ENCODE results near the gene TBC1D19.

DNA sequence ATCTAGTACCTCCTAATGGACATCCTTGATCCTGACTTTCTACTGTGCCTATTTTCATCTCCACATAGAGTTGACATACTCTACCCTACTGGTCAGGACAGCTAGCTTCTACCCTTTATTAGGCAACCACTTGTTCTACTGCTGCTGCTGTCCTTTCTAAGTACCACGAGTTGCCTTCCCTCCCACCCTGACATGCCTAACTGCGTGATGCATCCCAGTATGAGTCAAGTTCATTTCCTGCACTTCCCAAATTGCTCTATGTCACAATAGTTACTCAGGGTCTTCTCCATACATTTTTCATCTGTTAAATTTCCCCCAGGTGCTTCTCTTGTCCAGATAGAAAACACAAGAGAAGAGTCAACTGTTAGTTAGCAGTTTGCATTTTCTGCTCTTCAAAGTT, 133.4 kb downstream of the TBC1D19 start:
- TF ChIP-seq, protein P1, sequence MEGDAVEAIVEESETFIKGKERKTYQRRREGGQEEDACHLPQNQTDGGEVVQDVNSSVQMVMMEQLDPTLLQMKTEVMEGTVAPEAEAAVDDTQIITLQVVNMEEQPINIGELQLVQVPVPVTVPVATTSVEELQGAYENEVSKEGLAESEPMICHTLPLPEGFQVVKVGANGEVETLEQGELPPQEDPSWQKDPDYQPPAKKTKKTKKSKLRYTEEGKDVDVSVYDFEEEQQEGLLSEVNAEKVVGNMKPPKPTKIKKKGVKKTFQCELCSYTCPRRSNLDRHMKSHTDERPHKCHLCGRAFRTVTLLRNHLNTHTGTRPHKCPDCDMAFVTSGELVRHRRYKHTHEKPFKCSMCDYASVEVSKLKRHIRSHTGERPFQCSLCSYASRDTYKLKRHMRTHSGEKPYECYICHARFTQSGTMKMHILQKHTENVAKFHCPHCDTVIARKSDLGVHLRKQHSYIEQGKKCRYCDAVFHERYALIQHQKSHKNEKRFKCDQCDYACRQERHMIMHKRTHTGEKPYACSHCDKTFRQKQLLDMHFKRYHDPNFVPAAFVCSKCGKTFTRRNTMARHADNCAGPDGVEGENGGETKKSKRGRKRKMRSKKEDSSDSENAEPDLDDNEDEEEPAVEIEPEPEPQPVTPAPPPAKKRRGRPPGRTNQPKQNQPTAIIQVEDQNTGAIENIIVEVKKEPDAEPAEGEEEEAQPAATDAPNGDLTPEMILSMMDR (conservative IDR thresholded peaks at IDR 0.05), result no peak
- no peak for TF ChIP-seq ZFX (IDR thresholded peaks at IDR 0.05)

All from C4-2B (cell line).